Dermis microvascular lymphatic vessel endothelial cell (primary cell): ENCODE measurements around the gene INSIG1. TPM values are rescaled to one million over a fixed set of nuclear protein-coding genes. Genes with fewer than 3 reads are reported as not detected.

ENCODE experiments used
- DNase-seq, 2 donors: peaks; one replicate each; pipeline versions ENCODE4 v3.0.0 to v3.0.0-alpha.2; 2010; ENCODE audit warnings: low read depth in 2 of 2
- total RNA-seq: library from RNA; depleted of rRNA; stranded (reverse); fragments of >200 nt; gene quantifications from 2 replicates; pipeline ENCODE4 v1.2.1, GENCODE V29; 2014

The INSIG1 gene
- total RNA-seq, 1 donor from 2014 or later, result 80.5 TPM

- DNase-seq, result no peak
Observed at GRCh38 chr7:155284496-155285274, 13.0 kb upstream of the INSIG1 start.

- DNase-seq, result no peak
Observed at GRCh38 chr7:155285423-155285822, 12.3 kb upstream of the INSIG1 start.

GRCh38 chr7:155285833-155286232 lies 11.8 kb upstream of the INSIG1 start:
- DNase-seq, result no peak

- no peak for DNase-seq
Observed at GRCh38 chr7:155286686-155287085, 11.0 kb upstream of the INSIG1 start.

GRCh38 chr7:155287284-155287935 lies 10.3 kb upstream of the INSIG1 start:
- no peak for DNase-seq

GRCh38 chr7:155288055-155288454 lies 9.6 kb upstream of the INSIG1 start:
- no peak for DNase-seq

- DNase-seq, result no peak
Observed at GRCh38 chr7:155289107-155289506, 8.6 kb upstream of the INSIG1 start.

GRCh38 chr7:155289949-155290501 lies 7.7 kb upstream of the INSIG1 start:
- no peak for DNase-seq

- DNase-seq, result peak in 1 of 2 donors; percentile 47
Observed at GRCh38 chr7:155291045-155291530, 6.6 kb upstream of the INSIG1 start.

- no peak for DNase-seq
Observed at GRCh38 chr7:155291729-155292128, 5.9 kb upstream of the INSIG1 start.

- DNase-seq, result no peak
Observed at GRCh38 chr7:155292680-155293226, 4.9 kb upstream of the INSIG1 start.

GRCh38 chr7:155293721-155294510 lies 3.8 kb upstream of the INSIG1 start:
- no peak for DNase-seq

GRCh38 chr7:155294511-155294778 lies 3.2 kb upstream of the INSIG1 start:
- DNase-seq, result no peak

GRCh38 chr7:155295511-155295910 lies 2.2 kb upstream of the INSIG1 start:
- no peak for DNase-seq

GRCh38 chr7:155296006-155296787 lies 1.5 kb upstream of the INSIG1 start:
- no peak for DNase-seq

GRCh38 chr7:155296788-155297516 lies 726 bp upstream of the INSIG1 start:
- DNase-seq, result peak; percentile 14 to 70

- peak in 1 of 2 donors; percentile 26 for DNase-seq
Observed at GRCh38 chr7:155298288-155298833, 683 bp downstream of the INSIG1 start.

GRCh38 chr7:155298834-155299534 lies 1.3 kb downstream of the INSIG1 start:
- DNase-seq, result peak; percentile 90 to 98

GRCh38 chr7:155299535-155300202 lies 2.0 kb downstream of the INSIG1 start:
- DNase-seq, result peak; percentile 36 to 62
